Stimulated activated CD4-positive, alpha-beta T cell treated with anti-CD3 and anti-CD28 coated beads, Interleukin-1b, Interleukin-23, amount 100 ng/mL, for 48 hours (primary cell): ENCODE measurements around the gene SIVA1.
"Not testable (repeated sequence)": the region's sequence is repeated elsewhere in the genome, so short reads cannot be mapped to it uniquely, and the experiment has no call there.

ENCODE experiments used
- DNase-seq: peaks from one replicate; pipeline ENCODE4 v3.0.0-alpha.2; 2020

The SIVA1 gene

DNA sequence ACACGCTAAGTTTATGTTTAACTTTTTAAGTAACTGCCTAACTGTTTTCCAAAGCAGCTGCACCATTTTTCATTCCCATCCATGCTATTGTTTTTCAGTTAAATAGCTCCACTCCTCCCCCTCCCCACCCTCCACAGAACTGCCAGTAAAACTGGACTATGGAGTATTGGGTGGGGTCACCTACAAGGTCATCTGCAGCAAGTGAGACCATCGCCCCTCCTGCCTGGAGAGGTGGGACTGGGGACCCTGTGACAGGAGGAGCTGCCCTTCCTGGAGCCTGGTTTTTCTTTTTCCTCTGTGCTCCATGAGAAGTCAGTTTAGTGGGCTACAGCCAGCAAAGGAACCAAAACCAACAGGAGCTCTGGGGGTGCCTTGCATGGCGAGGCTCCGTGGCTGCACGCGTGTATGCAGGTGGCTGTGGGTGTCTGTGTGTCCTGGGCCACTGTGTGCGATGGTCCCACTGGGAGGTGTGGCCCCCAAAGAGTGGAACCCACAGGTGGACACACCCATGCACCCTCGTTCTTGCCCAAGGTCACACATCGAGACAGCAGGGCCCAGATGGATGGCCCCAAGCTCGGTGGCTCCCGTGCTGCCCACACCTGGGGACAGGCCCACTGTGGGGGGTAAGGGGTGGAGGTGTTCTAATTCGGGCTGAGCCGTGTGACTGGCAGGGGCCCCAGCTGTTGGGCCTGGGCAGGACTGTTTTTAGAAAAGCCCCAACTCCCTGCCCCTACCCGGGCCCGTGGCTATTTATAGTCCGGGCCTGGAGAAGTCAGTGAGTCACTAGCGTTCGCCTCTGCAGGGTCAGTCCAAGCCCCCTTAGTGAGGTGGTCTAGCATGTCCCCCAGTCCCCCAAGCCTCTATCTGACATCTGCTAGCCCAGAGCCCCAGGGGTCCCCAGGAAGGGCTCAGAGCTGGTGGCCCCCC, 31.2 kb upstream of the SIVA1 start:
- no peak for DNase-seq

DNA sequence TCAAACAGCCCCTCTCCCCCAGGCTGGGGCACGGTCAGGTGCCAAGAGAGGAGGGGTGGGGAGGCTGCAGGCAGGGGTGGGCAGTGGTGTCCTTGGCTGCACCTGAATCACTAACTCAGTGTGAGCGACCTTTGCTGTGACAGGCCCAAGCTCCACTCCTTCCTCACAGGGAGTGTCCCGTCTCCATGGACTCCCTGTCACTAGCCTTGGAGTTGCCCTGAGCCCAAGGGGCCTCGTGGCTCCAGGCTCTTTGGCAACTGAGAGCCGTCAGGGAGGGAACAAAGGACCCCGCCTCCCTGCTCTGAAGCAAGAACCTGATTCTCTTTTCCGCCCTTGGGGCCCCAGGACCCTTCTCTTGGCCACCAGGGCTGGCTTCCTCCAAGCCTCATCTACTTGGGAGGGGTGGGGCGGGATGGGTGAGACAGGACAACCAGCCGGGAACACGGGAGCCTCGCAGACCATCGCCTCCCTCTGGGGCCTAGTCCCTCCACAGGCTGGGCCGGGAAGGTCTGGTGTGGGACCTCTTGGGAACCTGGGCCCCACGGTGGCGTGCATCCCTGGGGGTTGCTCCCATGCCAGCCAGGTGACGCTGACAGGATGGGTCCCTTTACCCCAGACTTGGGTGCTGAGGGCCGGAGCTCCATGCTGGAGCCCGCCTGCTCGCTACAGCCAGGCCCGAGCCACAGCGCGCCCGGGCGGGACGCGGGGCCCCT, 29.9 kb upstream of the SIVA1 start:
- DNase-seq = no peak

DNA sequence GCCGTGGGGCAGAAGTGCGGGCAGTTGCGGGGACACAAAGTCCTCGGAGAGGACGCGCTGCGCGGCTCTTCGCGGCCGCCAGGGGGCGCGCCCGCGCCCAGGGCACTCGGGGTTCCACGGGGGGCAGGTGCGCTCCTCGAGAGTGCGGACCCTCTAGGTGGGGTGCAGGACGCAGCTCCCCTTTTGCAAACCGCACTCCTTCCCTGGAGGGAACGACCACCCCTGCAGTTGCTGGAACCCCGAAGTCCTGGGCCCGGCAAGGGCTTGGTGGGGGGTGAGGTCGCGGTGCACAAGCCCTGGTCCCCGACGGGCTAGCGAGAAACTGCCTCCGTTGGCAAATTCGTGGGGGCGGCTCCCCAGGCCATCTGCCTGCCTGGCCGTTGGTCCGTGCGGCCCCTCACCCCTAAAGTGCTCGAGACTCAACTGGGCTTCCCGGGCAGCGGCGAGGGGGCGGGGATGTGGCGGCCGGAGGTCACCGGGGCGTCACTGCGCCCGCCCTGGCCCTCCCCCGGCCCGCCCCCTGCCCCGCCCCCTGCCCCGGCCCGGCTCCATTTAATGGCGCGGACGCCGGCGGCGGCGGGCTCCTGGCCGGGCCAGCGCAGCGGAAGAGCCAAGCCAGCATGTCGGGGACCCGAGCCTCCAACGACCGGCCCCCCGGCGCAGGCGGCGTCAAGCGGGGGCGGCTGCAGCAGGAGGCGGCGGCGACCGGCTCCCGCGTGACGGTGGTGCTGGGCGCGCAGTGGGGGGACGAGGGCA, 29.1 kb upstream of the SIVA1 start, which contains the start of gene ADSS1:
TSS of gene ADSS1 (plus strand) at position 579 of the 756 bp plus-strand sequence. CDS start at position 621, 42 bp downstream.
- DNase-seq = peak; percentile 30

DNA sequence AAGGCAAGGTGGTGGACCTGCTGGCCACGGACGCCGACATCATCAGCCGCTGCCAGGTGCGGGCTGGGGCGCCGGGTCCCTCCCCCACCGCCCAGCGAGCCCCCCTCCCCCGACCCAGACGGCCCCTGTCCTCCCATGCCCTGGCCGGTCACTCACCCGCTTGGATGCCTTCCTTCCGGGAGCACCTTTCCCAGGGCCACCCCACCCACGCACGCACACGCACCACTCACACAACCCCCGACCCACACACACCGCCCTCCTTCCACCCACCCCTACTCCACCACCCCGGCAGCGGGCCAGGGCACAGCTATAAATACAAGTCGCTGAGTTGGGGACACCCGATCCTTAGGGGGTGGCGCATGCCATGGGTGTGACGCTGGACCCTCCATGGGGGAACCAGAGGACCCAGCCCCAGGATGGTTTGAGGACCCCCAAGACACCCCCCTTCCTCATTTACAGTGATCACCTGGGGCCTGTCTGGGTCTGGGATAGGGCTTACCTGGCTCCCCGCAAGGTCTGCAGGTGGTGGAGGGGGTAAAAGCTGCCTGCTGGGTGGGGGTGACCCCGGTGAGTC, 28.5 kb upstream of the SIVA1 start:
- DNase-seq = no peak

DNA sequence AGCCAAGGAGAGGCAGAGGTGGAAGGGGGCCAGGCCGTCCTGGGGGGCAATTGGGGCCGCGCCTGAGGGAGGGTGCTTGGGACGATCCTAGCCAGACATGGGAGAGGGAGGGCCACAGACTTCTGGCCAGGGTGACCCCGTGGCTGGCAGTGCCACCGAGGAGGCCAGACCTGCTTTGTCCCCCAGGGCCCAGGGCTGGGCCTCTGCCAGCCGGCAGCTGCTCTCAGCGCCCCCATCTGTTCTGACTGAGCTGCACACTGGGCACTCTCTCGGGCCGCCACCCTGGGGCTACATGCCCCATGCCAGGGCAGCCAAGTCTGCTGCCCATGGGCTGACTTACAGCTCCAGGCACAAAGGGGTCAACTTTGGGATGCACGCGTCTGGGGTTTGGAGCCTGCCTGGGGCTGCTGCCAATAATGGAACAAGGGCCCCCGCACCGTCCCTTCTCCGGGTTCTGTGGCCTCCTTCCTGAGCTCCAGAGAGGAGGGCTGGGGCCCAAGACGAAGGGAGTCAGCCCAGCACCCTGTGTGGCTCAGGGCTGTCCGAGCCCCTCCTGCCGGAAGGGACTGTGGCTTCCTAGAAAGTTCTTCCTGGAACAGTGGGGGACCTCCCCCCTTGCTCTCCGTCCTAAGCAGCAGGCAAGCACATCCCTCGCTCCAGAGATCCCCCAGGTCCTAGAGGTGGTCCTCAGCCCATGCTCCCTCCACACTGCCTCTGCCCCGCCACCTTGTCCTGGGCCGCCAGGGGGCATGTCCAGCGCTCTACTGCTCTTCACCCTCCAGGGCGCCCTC, 27.8 kb upstream of the SIVA1 start:
- no peak for DNase-seq

DNA sequence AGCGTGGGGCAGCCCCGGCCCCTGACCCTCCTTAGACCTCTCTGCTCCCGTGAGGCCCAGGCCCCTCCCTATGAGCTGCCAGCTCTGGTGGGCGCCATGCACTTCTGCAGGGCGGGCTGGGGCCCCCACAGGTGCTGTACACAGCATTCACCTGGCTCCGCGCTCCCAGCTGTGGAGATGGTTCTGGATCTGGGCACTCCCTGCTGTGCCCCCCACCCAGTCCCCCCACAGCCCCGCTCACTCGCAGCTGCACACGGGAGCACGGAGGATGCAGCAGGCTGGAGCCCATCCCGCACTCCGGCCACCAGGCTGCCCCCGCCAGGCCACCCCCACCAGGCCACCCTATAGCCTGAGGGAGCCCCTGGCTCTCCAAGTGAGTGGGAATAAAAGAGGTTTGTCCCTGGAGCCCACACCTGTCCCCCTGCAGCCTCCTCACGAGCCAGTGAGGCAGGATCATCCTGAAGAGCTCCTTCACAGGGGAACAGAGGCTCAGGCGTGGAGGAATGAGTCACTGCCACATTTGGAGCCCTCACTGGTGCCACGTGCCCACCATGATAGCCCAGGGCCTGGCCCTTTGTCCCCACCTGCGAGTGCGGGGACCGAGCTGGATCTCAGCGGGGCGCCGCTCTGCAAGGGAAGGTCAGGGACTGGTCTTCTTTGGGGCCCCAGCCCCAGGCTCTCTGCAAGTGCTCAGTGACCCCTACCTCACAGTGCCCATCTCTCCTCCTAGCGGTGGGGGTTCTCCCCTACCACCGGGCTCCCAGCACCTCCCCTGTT, 27.0 kb upstream of the SIVA1 start:
- DNase-seq = no peak

DNA sequence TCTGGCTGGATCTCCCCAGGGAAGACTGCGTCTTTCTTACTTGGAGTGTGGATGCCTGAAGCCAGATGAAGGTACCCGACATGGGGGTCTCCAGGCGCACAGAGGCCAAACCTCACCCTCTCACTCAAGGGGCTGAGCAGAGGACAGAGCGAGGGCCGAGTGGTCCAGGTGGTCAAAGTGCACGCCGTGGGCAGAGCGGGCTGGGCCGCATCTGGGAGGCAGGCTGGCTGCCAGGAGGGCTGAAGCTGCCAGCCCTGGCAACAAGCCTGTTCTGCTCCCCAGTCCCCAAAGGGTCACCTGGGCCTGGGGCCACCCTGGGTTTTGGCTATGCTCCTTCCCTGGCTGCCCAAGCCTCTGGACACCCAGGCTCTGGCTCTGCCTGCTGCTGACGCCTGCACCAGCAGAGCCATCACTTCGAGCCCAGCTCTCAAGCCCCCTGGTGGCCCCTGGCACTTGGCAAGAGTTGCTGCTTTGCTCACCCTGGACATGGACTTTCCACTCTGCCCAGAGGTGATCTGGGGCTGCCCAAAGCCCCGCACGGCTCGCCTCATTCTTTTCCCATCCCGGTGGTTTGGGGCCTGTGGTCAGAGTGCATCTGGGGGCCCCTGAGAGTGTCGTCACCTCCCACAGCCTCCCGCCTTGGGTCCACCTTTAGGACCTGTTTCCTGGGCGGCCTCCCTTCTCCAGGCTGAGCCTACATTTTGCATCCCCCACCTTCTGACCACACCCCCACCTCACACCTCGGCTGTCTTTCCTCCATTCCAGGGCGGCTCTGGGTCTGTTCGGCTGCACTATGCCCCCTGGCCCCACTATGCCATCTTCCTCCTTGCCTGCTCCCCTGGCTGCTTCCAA, 26.1 kb upstream of the SIVA1 start:
- DNase-seq = no peak

DNA sequence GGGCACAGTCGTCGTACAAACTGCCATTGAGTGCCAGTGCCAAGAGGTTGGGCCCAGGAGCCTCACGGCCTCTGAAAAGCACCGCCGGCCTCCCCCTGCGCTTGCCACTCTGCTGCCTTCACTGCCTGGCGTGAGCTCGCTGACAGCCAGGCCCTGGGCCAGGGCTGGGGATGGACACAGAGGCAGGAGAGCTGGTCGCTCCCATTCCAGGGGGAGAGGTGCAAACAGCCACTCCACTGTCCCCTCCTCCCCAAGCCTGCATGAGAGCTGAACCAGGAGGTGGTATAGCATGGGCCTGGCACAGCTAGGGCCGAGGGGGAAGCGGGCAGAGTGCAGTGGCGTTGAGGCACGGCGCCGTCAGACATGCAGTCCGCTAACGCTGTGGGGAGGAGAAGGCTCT, 24.3 kb upstream of the SIVA1 start:
- no peak for DNase-seq

DNA sequence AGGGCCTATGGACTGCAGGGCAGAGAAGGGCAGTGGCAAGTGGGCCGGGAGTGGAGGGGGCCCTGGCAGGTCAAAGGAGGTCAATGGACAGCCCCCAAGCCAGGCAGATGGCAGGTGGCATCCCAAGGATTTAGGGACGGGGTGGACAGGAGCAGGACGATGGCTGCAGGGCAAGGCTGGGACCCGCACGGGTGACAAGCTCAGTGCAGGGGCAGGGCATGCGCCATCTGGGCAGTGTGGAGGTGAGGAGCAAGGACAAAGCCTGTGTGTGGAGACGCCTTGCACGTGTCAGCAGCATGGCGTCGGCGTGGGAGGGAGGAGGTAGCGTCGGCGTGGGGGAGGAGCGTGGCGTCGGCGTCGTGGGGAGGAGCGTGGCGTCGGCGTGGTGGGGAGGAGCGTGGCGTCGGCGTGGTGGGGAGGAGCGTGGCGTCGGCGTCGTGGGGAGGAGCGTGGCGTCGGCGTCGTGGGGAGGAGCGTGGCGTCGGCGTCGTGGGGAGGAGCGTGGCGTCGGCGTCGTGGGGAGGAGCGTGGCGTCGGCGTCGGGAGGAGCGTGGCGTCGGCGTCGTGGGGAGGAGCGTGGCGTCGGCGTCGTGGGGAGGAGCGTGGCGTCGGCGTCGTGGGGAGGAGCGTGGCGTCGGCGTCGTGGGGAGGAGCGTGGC, 23.6 kb upstream of the SIVA1 start:
- DNase-seq = not testable (repeated sequence)

DNA sequence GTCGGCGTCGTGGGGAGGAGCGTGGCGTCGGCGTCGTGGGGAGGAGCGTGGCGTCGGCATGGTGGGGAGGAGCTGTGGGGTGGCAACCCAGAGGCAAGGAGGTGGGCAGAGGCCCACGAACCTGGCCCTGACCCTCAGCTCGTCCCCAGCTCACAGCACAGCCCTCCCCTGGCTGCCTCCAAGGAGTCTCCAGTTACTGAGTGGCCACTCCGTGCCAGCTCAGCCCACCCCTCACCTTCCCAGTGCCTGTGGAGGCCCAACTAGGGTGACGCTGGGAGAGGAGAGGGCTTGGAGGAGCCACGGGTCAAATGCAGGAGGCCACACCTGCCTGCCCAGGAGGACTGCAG, 23.1 kb upstream of the SIVA1 start:
- no peak for DNase-seq

DNA sequence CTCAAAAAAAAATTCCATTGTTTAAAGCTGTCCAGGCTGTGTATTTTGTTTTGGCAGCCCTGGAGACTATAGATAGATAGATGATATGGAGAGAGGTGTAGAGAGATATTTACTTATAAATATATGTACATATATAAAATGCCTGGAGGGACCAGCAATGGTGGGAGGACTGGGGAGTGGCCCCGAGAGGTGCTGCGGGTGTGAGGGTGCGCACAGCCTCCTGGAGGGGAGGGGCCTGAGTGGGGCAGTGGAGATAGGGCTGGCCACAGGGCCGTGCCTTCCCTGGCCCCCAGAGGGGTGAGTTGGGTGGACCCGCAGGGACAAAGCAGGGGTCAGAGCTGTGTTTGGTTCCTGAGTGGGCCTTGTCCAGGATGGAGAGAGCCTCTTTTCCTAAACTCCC, 22.5 kb upstream of the SIVA1 start:
- DNase-seq = no peak

DNA sequence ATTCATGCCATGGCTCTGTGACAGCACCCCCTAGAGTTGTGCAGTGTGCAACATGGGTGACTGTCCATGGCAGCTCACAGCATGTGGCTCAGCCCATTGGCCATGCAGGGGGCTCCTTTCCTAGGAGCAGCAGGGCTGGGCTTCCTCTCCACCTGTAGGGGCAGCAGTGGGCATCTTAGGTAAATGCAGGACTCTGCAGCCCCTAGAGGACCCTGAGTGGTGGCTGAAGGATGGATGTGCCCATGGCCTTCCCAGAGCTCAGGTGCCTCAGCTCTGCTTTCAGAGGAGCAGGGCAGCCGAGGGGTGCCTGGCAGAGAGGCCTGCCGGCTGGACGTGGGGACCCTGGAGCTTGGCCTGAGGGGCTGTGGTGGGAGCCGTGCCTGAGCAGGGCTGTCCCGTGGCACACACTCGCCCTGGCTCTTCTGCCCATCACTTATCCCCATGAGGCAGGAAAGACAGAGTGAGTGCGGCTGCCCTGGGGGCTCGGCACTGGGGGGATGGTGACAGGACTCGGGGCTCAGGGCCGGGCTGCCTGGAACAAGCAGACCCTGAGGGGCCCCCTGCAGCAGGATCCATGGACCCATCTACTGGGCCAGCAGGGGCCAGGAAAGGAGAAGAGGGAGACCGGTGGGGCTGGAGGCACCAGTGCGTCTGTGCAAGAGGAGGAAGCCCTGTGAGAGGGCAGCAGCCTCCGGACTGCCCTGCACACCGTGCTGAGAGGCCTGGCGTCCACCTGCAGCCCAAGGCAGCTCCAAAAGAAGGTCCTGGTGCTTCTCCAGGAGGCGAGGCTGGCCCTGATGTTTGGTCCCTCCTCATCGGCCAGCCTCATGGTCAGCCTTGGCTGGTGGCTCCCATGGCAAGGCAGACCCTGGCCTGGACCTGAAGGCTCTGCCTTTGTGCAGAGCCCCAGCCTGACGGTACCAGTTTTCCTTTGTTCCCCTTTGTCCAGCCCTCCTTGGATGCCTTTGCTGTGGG, 21.3 kb upstream of the SIVA1 start:
- DNase-seq = no peak

DNA sequence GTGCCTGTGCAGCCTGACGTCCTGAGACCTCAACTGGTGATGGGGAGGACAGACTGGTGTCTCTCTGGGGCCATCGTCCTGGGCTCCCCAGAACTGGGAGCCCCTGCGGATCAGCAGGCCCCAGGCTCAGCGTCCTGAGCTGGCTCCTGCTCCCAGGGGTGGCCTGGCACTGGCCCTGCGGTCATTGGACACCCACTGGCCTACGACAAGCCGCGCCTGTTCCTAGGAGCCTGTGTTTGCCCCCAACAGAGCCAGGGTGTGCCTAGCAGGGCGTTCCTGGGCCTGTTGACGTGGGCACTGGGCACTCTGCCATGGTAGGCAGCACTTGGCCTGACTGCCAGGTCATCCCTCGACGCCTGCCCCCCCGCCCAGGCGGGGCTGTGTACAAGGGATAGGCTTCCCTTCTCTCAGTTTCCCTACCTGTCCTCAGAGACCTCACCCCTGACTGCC, 20.6 kb upstream of the SIVA1 start:
- no peak for DNase-seq

DNA sequence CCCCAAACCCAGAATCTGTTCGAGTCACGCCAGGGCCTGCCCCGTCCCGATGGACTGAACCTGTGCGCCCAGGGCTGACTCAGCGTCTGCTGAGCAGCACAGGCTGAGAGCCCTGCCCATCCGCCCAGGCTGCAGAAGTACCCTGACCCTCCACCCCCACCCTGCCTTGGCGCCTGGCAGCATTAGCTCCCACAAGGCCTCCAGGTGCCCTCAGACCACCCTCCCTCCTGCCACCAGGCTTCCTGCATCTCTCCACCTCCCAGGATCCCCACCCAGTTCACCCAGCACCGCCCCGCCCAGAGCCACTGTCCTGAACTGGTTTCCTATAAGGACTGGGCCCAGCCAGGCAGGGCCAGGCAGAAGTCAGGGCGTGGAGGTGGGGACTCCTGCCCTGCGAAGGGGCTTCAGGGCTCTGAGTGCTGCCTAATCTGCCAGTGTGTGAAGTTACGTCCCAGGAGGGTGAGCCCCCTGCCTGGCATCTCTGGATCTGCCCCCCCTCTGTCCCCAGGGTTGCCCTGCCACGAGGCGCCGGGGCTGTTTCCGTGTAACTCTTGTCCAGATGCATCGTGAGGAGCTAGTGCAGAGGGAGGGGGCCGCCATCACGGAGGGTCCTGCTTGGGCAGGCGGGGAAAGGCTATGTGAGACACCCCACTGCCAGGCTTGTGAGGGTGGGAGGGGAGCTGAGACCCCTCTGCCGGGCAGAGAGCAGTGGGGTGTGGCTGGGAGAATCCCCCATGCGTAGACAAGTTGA, 19.8 kb upstream of the SIVA1 start:
- DNase-seq = no peak

DNA sequence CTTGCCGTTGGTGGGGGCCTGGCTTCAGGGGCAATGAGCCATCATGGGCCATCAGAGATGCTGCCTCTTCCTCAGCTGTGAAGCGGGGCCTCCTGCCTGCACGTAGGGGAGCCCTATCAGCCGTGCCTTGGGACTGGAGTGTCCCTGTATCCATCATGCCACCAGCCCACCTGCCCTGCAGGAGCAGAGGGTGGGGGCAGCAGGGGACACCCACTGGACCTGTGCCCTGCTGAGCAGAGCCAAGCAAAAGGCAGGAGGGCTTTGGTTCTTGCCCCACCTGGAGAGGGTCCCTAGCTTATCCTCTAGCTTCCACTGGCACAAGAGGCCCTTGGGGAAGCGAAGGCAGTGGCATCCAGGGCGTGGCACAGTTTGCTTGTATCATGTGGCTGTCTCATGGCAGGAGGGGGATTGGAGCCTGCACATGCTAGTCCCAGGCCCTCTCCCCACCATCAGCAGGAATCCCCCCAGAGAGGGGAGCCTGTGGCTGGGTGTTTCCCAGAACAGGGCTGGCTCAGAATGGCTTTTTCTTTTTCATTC, 18.8 kb upstream of the SIVA1 start:
- DNase-seq = no peak

DNA sequence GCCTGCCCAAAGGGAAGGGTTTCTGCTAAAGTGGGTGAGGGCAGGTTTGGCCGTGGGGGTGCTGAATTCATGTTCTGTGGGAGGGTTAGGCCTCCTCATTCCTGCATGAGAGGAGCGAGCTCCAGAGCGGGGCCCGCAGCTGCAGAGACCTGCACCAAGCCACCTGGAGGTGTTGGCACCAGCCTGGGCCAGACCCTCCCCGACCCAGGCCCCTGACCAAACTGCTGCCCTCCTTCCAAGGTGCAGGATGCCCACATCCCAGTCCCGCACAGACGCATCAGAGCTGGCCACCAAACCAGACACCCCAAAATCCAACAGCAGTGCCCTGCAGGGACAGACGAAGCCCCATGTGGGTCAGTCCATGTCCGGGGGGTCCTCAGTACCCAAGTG, 18.4 kb upstream of the SIVA1 start:
- no peak for DNase-seq

DNA sequence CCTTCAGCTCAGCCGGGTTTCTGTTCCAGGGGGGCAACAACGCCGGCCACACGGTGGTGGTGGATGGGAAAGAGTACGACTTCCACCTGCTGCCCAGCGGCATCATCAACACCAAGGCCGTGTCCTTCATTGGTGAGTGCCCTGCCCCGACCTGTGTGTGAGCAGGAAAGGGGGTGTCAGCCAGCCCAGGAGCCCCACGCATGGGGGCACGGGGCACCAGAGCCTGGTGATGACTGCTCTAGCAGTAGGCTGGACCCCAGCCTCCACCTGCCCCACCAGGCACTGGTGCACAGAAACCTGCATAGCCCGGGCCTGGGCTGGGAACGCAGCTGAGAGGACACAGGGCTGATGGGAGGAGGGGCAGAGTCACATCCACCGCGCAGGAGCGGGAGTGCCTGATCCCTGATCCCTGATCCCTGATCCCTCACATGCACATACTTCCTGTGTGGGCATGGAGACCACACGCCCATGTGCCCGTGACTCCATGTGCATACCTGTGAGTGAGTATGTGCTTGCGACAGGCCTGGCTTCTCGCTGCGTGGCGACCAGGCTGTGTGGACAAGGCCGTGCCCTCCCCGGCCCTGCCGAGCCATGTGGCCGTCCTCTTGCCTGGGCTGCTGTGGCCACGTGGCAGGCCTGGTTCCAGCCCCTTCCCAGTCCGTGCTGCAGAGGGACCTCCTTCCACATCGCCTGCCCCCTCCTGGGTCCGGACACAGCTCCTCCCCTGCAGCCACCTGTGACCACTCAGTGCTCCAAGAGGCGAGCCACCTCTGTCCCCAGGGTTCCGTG, 17.8 kb upstream of the SIVA1 start:
- no peak for DNase-seq
